HepG2 (cell line): Measurements from ENCODE around the gene PARP1. TPM values are rescaled to one million over a fixed set of nuclear protein-coding genes. Genes with fewer than 3 reads are reported as not detected.

ENCODE experiments used
- RBFOX2 ChIP-seq: fragments of 200-400 bp; formaldehyde crosslinking; IDR thresholded peaks from 2 replicates; pipeline ENCODE4 v1.6.1; 2017; ENCODE audit warnings: low read depth, mild to moderate bottlenecking, low read length
- SNRNP70 ChIP-seq: fragments of 200-400 bp; formaldehyde crosslinking; IDR thresholded peaks from 2 replicates; pipeline ENCODE4 v1.6.1; 2017; ENCODE audit warnings: mild to moderate bottlenecking, low read depth, low read length, moderate library complexity
- TOPORS ChIP-seq: sonication (generic); formaldehyde crosslinking; IDR thresholded peaks from 2 replicates; pipeline ENCODE4 v1.8.0; 2023; ENCODE audit warnings: mild to moderate bottlenecking, missing genetic modification reagents
- ZNF781 ChIP-seq: sonication (generic); formaldehyde crosslinking; IDR thresholded peaks from 2 replicates; pipeline ENCODE4 v1.5.1; 2020; ENCODE audit warnings: borderline replicate concordance, mild to moderate bottlenecking, missing genetic modification reagents; ENCODE audit errors: not compliant biosample characterization
- polyA plus RNA-seq, 8 experiments: library from polyadenylated mRNA; depleted of rRNA in 3 of 8; stranded (reverse) in 7 of 8; unstranded in 1 of 8; fragments of >200 nt; fragmentation: Illumina TruSeq in 4 of 8; extraction: Trizol in 4 of 8; gene quantifications; 2 replicates each; pipeline versions ENCODE4 v1.2.1 to v1.2.3, GENCODE V29; 2011 to 2016; ENCODE audit warnings: low read depth in 4 of 8, missing spikeins in 1 of 8, mixed read lengths in 1 of 8; ENCODE audit not compliant: insufficient read depth in 1 of 8
- total RNA-seq, 5 experiments: library from RNA; depleted of rRNA; stranded (reverse); fragments of >200 nt; fragmentation: Illumina TruSeq; extraction: Trizol; gene quantifications; 2 replicates each; pipeline ENCODE4 v1.2.3, GENCODE V29; 2016; ENCODE audit warnings: low read depth in 1 of 5
- TF ChIP-seq, protein P1 (sequence below), 2 experiments: fragments of 450-650 bp in 1 of 2; sonication (generic) in 1 of 2; formaldehyde crosslinking in 1 of 2; IDR thresholded peaks; 2 replicates each; pipeline versions ENCODE4 v1.6.1 to v1.8.0; 2016 to 2022; ENCODE audit warnings: antibody characterized with exemption in 1 of 2, mild to moderate bottlenecking in 1 of 2, missing genetic modification reagents in 1 of 2

Gene PARP1
- total and polyA plus RNA-seq, 2 of the 13 experiments (the other 11 are each of a cell fraction or from before 2014, with no cell fraction given), result 50.1 to 85.2 TPM

DNA sequence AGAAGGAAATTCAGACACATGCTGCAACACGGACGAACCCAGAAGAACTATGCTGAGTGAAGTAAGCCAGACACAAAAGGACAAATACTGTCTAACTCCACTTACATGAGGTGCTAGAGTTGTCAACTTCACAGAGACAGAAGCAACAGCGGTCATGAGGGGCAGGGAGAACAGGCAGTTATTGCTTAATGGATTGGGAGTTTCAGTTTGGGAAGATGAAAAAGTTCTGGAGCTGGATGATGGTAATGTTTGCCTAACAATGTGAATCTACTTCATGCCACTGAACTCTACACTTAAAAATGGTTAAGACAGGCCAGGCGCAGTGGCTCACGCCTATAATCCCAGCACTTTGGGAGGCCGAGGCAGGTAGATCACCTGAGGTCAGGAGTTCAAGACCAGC, 12.1 kb downstream of the PARP1 start (continued):
- TF ChIP-seq, protein P1, sequence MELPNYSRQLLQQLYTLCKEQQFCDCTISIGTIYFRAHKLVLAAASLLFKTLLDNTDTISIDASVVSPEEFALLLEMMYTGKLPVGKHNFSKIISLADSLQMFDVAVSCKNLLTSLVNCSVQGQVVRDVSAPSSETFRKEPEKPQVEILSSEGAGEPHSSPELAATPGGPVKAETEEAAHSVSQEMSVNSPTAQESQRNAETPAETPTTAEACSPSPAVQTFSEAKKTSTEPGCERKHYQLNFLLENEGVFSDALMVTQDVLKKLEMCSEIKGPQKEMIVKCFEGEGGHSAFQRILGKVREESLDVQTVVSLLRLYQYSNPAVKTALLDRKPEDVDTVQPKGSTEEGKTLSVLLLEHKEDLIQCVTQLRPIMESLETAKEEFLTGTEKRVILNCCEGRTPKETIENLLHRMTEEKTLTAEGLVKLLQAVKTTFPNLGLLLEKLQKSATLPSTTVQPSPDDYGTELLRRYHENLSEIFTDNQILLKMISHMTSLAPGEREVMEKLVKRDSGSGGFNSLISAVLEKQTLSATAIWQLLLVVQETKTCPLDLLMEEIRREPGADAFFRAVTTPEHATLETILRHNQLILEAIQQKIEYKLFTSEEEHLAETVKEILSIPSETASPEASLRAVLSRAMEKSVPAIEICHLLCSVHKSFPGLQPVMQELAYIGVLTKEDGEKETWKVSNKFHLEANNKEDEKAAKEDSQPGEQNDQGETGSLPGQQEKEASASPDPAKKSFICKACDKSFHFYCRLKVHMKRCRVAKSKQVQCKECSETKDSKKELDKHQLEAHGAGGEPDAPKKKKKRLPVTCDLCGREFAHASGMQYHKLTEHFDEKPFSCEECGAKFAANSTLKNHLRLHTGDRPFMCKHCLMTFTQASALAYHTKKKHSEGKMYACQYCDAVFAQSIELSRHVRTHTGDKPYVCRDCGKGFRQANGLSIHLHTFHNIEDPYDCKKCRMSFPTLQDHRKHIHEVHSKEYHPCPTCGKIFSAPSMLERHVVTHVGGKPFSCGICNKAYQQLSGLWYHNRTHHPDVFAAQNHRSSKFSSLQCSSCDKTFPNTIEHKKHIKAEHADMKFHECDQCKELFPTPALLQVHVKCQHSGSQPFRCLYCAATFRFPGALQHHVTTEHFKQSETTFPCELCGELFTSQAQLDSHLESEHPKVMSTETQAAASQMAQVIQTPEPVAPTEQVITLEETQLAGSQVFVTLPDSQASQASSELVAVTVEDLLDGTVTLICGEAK (IDR thresholded peaks at IDR 0.05), result no peak
- TF ChIP-seq, protein P1 (CRISPR knock-in tag; IDR thresholded peaks at IDR 0.05), result no peak
- TF ChIP-seq ZNF781 (CRISPR knock-in tag) (no peak), RBFOX2 (no peak), TOPORS (CRISPR knock-in tag) (no peak), SNRNP70 (no peak)
- TF ChIP-seq, all 625 proteins: peak for 0
